GM19372 (cell line): ENCODE results near the gene BIK.
A peak's percentile ranks its signal among the peaks of the same experiment; 100 is the strongest.
"Not testable (repeated sequence)": the region's sequence is repeated elsewhere in the genome, so short reads cannot be mapped to it uniquely, and the experiment has no call there.

Source experiments
- ATAC-seq: cut with Tn5 transposase; IDR thresholded peaks from one replicate; pipeline ENCODE4 v1.9.1; 2021; ENCODE audit warnings: mild to moderate bottlenecking, low read depth, moderate library complexity; ENCODE audit not compliant: unreplicated experiment

Gene BIK

DNA sequence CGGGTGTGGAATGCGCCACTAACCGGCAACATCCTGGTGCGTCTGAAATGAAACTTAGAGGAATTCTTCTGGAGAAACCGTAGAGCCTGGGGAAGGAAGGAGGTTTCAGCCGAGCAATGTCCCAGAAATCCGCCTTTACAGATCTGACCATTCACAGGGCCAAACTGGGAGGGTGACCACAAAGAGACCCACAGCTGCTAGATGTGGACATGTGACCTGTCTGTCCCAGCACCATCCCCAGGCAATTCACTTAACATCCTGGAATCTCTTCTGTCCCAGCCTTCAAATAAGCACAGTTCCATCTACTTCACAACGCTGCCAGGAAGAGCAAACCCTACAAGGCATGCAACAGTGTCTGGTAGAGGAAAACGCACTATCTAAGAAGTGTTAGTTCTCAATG, 22.9 kb downstream of the BIK start:
- no peak for ATAC-seq

DNA sequence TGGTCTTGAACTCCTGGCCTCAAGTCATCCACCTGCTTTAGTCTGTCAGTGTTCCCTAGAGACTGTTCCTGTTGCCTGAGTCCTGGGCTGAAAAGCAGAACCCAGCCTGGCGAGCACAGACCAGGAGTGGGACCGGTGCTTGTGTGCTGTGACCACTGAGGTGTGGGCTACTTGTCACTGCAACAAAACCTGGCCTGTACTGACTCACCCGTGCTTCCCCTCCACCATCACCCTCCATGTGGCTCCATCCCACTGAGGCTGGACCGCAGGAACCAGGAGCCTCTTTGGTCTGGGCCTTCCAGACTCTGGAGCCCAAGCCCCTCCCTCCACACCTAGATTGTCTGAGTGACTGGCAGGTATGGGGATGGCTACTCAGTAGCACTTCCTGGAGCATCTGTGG, 24.0 kb downstream of the BIK start:
- no peak for ATAC-seq

DNA sequence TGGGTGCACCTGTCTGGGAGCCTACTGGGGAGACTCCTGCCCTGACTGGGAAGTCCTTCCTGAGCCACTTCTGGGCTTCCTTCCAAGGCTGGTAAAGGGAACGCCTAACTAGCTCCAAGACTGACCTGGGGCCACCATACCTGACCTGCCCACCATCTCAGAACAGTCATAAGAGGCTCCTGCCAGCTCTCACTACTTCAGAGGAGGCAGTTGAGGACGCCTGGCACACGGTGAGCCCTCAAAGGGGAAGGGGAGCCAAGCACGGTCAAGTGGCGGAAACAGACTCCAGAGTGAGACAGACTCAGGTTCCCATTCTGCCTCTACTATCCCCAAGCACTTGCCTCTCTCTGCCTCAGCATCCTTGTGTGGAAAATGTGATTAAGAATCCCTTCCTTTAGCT, 25.0 kb downstream of the BIK start:
- no peak for ATAC-seq

DNA sequence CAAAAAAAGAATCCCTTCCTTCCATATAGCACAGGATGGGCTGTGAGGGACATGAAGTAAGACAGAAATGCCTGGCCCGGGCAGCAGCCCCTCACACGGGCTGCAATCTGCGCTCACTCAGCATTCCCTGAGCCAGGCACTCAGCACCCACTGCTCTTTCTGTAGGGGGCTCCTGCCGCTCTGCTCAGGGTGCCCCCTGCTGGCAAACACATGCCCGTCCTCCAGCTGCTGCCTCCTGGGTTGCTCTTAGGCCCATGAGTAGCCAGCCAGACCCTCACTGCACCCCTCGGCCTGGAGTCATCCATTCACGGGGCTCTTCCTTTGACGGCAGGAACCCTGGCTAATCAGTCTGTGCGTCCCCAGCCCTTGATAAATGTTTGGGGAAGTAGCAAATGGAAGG, 25.7 kb downstream of the BIK start:
- ATAC-seq, result no peak

DNA sequence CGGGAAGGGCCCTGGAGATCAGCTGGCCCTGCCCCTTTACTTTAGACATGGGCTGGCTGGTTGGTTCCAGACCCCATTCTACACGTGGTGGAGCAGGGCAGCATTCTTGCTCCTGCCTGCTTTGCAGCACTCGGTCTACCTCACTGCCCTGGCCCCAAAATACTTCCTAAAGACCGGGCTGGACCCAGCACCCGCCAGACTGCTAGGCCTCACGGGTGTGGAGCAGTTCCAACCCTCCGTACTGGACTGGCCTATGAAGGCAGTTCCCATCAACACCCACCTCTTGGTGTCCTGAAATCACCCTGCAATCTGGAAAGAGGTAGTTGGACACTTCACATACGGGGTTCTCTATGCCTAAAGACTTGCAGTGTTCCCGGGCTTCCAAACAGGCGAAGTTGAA, 26.3 kb downstream of the BIK start:
- ATAC-seq, result no peak

DNA sequence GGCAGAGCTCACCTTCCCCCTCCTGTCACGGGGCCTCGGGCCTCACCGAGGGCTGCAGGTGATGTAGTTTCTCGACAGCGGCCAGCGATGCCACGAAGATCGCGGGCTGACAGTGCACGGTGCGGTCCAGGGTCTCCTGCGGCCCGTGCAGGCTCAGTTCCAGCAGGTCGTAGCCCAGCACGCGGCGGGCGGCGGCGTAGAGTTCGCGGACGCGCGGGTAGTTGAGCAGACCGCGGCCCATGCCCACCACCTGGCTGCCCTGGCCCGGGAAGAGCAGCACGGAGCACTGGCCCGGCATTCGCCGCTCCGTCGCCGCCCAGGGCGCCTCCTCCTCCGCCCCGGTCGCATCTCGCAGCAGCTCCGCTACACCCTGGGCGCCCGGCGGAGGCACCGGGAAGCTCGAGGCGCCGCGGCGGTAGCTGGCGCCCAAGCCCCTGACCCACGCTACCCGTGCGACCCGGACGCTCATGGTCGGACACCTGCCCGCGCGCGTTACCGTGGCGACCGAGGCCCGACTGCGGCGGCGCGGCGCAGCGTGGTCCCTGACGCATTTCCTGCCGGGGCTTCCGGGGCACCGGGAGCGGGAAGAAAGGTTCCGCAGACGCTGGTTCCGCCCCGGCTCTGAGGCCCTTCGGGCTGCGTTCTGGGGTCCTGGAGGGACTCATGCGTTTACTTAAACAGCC, 32.5 kb downstream of the BIK start, which contains the start of gene MCAT:
TSS of gene MCAT (minus strand) at position 519 of the 683 bp plus-strand sequence. CDS start at position 469, 50 bp downstream.
- peak; percentile 67 for ATAC-seq

DNA sequence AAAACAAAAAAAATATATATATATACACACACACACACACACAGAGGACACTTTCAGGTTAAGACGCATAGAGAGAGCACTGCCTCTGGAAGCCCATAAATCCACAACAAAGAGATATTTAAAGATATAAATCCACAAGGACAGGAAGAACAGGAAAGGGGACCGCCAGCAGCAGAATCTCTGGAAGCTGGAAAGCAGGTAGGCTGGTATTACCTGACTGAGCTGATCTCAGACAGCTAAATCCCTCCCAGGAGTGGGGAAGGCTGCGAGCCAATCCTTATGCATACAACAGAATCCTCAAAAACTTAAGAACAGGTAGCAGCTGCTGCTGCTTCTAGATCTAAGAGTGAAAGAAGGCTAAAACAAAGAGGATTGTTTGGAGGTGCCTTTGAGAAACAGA, 34.4 kb downstream of the BIK start:
- ATAC-seq, result no peak

DNA sequence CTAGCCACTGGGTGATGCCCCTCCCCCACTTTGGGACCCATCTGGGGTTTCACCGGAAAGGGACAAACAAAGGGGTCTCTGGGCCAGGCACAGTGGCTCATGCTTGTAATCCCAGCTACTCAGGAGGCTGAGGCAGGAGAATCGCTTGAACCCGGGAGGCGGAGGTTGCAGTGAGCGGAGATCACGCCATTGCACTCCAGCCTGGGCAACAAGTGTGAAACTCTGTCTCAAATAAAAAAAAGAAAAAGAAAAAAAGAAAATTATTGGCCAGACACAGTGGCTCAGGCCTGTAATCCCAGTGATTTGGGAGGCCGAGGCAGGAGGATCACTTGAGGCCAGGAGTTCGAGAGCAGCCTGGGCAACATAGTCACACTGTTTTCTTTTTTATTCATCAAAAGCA, 34.8 kb downstream of the BIK start:
- ATAC-seq, result not testable (repeated sequence)

DNA sequence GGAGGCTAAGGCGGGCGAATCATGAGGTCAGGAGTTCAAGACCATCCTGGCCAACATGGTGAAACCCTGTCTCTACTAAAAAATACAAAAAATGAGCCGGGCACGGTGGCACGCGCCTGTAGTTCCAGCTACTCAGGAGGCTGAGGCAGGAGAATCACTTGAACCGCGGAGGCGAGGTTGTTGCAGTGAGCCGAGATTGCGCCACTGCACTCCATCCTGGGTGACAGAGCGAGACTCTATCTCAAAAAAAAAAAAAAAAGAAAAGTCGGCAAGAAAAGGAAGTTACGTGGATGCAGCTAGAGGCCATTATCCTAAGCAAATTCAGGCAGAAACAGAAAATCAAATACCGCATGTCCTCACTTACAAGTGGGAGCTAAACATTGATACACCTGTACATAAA, 35.8 kb downstream of the BIK start:
- not testable (repeated sequence) for ATAC-seq

DNA sequence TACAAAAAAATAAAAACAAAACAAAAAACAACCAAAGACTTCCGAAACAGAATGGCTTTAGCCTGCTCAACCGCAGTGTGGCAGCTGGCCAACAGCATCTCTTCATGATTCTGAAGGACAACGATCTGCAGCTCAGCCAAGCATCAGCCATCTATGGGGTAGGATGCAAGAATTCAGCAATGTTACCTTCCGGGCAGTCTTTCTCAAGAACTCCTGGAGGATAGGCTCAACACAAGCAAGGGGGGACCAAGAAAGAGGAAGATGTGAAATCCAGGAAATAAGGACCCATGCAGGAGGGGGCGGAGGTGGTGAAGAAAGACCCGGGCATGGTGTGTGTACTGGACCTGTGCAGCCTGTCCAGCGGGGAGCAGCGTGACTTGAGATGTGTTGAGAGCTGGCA, 37.3 kb downstream of the BIK start:
- no peak for ATAC-seq

DNA sequence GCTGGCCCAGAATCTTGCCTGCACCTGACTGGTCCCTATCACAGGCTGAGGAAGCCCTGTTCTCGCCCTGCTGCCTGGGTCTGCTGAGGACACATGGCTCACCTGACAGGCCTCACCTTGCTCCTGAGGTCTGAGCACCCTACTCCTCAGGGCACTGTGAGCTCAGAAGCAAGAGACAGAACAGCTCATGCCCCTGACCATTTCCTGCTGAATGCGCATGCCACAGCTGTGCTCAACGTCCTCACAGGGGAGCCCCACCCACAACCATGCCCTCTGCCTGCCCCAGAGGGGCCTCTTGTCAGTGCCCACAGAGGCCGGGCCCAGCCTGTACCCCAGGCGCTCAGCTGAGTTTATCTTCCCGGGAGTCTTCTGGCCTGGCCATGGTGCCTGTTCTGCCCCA, 38.0 kb downstream of the BIK start:
- no peak for ATAC-seq

DNA sequence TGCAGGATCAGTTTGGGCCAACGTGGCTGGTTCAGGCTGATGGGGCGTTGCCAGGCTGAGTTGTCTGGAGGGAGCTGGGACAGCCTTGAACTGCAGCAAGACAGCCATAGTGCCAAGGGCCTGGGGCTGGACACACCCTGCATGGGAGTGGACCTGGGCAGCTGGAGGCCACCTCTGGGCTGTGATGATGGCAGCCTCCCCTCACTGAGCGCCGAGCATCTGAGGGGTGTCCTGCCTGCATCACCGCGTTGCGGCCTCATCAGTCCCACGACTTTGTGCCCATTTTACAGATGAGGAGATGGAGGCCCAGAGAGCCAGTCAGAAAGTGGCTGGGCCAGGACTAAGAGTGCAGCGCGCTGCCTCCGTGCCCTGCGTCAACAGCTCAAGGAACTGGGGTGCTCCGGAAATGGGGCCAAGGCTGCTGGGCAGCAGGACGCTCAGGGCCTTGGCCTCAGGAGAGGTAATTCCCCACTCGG, 40.2 kb downstream of the BIK start:
- no peak for ATAC-seq

DNA sequence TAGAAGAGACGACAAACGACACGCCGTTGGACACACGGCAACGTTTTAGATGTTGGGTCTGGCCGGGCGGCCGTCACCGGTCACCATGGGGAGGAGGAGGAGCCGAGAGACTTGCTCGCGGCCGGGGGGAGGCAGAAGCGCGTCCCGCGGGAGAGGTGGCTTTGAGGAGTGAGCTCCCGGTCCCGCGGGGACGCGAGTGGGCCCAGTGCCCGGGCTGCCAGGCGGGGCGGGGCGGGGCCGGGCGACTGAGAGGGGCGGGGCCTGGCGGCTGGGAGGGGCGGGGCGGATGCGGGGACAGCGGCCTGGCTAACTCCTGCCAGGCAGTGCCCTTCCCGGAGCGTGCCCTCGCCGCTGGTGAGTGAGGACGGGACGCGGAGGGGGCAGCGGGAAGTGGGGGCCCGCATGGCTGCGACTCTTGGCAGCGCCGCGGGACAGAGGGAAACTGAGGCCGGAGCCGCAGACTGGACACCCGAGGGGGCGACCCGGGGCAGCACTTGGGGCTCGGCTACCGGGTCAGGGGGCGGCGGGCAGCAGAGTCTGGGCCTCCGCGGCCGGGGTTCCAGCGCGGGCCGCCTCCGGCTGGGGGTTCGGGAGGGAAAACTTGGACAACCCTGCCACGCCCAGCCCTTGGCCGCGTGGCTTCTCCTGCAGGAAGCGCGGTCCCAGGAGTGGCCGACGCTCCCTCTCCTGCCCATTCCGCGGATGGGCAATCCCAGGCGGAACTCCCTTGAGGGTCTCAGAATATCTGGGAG, 40.9 kb downstream of the BIK start, which contains the start of gene TSPO:
TSS of gene TSPO (plus strand) at position 309 of the 752 bp plus-strand sequence. CDS start 7,680 bp downstream, outside the sequence.
- no peak for ATAC-seq

DNA sequence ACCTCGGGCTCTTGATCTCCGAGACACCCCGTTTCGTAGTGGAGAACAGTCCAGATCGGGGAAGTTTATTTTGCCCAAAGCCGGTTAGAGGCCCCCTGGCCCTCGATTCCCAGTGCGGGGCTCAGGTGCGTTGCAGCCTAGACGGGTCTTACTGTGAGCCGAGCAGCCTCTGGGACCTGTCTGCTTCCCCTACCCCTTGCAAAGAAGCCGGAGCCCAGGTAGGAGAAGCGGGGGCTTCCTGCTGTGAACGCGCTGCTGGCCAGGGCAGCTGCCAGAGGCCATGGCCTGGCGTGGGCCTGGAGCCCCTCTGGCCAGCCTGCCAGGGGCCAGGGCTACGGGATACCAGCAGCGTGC, 41.4 kb downstream of the BIK start:
- no peak for ATAC-seq

DNA sequence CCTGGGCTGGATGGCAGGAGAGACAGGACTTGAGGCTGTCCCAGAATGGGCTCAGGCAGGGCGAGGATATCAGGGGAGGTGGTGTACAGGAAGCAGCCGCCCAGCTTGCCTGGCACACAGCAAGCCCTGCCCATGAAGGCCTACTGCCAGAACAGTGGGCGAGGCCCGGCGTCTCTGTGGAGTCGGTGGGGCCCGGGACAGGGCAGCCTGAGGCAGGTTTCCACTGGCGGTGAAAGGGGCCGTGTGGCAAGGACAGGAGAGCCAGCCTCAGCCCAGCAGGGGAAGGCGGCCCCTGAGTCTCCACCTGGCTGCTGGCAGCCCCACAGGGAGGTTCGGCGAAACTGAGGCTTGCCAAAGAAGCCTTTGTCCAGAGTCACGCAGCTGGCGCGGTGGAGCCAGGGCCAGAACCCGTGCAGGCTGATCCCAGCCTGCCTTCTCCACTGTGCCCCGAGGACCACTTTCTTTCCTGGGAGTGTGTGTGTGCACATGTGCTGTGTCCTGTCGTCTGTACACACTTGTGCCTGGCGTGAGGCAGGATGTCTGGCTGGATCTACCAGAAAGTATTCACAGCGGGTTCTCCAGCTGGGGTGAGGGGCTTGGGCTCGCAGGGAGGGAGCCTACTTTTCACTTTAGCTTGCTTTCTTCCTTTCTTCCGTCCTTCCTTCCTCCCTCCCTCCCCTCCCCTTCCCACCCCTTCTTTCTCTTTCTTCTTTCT, 42.0 kb downstream of the BIK start:
- ATAC-seq, result no peak

DNA sequence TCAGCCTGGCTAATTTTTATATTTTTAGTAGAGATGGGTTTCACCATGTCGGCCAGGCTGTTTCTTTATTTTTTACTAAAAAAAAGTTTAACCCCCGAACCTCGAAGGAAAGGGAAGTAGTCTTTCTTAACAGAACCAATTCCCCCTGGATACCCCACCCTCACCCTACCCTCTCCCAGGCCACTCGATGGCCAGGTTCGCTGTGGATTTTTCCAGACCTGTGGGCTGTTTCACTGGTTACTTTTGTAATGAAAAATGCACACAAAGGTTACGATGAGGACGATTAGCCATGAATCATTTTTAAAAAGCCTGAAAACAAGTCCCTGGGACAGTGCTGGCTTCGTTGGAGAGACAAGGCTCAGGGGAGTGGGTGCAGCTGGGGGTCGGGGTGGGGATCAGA, 43.3 kb downstream of the BIK start:
- no peak for ATAC-seq

DNA sequence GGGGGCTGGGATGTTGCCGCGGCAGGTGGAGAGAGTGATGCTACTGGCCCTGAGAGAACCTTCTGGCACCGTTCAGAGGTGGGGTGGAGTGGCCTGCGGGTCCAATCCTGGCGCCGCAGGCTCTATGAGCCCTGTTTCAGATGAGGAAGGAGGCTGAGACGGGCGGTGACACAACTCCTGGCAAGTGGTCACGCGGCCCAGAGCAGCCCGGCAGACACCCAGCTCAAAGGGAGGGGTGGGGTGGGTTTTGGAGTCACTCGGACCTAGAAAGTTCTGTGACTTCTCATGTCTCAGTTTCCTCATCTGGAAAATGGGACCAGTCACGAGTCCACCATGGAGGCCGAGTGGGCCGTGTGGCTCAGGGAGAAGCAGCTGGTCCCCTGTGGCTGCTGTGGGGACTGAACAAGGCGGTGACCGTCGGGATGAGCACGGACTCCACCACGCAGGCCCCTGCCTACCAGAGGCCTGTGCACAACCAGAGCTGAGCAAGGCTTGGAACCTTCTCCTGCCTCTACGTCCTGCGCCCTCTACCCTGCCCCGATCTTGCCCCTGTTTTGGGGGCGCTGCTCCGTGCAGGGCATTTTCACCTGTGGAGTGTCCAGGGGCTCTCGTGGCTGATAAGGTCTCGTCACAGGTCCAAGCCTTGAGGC, 44.5 kb downstream of the BIK start:
- ATAC-seq, result no peak

DNA sequence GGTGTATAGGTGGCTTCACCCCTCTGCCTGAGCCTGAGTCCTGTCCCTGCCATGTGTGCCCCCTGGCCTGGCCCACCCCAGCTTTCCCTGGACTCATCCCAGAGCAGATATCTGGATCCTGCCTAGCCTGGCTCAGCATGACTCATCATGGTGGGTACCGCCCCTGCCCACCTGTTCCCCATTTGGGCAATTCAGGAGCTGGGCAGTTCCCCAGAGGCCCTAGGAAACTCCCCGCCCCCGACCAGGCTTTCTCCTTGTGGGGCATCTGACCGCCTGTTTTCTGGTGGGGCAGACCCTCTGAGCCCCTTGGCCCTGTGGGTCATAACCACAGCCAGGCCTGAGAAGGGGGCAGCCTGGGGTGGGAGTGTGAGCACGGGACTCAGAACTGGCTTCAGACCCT, 45.2 kb downstream of the BIK start:
- no peak for ATAC-seq

DNA sequence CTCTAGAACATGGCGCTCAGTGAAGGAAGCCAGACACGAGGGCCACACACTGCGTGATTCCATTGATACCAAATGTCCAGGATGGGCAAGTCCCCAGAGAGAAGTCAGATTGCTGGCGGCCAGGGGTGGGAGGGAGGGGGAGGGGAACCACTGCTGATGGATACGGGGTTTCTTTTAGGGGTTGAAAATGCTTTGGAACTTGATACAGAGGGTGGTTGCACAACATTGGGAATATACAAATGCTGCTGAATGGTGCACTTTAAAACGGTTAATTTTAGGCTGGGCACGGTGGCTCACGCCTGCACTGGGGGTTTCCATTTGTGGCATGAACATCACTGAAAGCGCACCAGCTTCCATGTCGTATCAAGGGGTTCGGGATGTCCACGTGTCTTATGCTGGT, 45.9 kb downstream of the BIK start:
- no peak for ATAC-seq

DNA sequence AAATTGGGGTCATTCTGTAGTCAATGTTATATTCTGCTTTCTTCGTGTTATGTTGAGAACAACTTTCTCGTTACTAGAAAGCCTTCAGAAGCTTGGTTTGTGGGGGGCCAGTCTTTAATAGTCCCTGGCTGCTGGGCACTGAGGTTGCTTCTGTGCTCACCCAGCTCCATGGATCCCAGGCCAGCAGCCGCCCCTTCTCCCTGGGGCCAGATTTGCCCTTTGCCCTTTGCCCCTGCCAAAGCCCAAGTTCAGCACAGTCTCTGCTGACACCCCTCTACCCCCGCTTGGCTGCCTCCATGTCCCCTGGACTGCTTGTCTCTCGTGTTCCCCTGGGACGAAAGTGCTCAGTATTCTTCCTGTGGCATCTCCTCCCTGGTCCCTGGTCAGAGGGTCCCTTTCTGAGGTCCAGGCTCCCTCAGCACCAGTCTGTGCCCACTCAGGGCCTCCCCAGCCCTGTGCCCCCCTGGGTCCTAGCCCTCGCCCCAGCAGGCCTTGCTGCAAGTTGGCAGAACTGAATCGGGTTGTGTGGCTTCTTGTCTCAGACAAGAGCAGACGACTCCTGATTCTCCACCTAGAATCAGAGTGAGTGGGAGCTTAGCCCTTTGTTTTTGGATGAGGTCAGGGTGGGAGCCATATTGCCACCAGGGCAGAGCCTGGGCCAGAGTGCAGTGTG, 47.5 kb downstream of the BIK start:
- no peak for ATAC-seq
